ENCODE measurements around the gene OLFM3.

DNA sequence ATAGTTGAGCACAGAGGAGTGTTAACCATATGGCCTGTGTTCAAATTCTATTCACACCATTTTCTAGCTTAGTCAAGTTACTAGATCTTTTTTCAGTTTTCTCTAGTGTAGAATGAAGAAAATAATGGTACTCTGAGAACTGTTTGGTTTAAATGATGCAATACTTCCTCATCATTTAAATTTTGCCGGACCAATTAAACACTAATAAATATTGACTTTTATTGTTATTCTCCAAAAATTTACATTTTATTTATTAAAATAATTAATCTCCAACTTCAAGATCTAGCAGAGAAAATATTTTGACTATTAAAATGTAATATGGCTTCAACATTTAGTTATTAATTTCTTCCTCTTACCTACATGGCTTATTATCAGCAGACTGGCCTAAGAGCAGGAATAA lies 123.1 kb downstream of the OLFM3 start:
- TF ChIP-seq POLR2A (IDR thresholded peaks at IDR 0.05), result no peak
- TF ChIP-seq, protein P1, sequence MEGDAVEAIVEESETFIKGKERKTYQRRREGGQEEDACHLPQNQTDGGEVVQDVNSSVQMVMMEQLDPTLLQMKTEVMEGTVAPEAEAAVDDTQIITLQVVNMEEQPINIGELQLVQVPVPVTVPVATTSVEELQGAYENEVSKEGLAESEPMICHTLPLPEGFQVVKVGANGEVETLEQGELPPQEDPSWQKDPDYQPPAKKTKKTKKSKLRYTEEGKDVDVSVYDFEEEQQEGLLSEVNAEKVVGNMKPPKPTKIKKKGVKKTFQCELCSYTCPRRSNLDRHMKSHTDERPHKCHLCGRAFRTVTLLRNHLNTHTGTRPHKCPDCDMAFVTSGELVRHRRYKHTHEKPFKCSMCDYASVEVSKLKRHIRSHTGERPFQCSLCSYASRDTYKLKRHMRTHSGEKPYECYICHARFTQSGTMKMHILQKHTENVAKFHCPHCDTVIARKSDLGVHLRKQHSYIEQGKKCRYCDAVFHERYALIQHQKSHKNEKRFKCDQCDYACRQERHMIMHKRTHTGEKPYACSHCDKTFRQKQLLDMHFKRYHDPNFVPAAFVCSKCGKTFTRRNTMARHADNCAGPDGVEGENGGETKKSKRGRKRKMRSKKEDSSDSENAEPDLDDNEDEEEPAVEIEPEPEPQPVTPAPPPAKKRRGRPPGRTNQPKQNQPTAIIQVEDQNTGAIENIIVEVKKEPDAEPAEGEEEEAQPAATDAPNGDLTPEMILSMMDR (IDR thresholded peaks at IDR 0.05), result no peak

All from esophagus squamous epithelium (tissue), 4 donors.